ENCODE results near the gene TRIM56. TPM values are rescaled to one million over a fixed set of nuclear protein-coding genes. Genes with fewer than 3 reads are reported as not detected.
A peak's percentile ranks its signal among the peaks of the same experiment; 100 is the strongest.
"Not testable (repeated sequence)": the region's sequence is repeated elsewhere in the genome, so short reads cannot be mapped to it uniquely, and the experiment has no call there.

Gene TRIM56
- polyA plus RNA-seq, 1 of the 3 experiments (the other 2 are of a cell fraction), result 2.5 TPM

DNA sequence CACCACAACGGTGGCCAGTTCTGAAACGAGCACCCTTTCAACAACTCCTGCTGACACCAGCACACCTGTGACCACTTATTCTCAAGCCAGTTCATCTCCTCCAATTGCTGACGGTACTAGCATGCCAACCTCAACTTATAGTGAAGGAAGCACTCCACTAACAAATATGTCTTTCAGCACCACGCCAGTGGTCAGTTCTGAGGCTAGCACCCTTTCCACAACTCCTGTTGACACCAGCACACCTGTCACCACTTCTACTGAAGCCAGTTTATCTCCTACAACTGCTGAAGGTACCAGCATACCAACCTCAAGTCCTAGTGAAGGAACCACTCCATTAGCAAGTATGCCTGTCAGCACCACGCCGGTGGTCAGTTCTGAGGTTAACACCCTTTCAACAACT, 44.0 kb upstream of the TRIM56 start:
- DNase-seq; H3K4me1 ChIP-seq (ENCODE audit: control insufficient read depth in 1 of 2, insufficient read depth in 2 of 2, low read depth in 1 of 2, low read length in 1 of 2); H3K36me3 ChIP-seq (replicated peaks in 1 of 2; ENCODE audit: control insufficient read depth in 1 of 2, insufficient read depth in 2 of 2, low read length in 1 of 2); H3K9me2 ChIP-seq; POLR2A ChIA-PET; H3K27ac ChIP-seq (ENCODE audit: low read depth in 2 of 2, low read length in 1 of 2); CTCF ChIA-PET; H3K27me3 ChIP-seq (ENCODE audit: insufficient read depth); H3K79me2 ChIP-seq (ENCODE audit: insufficient read depth); H3K9me3 ChIP-seq; H3K4me2 ChIP-seq; H3F3A ChIP-seq (replicated peaks; ENCODE audit: insufficient read depth); H4K20me1 ChIP-seq (ENCODE audit: insufficient read depth); H3K9ac ChIP-seq; H2AFZ ChIP-seq (ENCODE audit: low read depth); H3K4me3 ChIP-seq (ENCODE audit: low read depth in 2 of 2, low read length in 1 of 2): not testable (repeated sequence)
- 22% methylated on average over 6 of the region's 6 CpGs for WGBS (ENCODE audit: low lambda C conversion rate)
- TF ChIP-seq, protein P1, sequence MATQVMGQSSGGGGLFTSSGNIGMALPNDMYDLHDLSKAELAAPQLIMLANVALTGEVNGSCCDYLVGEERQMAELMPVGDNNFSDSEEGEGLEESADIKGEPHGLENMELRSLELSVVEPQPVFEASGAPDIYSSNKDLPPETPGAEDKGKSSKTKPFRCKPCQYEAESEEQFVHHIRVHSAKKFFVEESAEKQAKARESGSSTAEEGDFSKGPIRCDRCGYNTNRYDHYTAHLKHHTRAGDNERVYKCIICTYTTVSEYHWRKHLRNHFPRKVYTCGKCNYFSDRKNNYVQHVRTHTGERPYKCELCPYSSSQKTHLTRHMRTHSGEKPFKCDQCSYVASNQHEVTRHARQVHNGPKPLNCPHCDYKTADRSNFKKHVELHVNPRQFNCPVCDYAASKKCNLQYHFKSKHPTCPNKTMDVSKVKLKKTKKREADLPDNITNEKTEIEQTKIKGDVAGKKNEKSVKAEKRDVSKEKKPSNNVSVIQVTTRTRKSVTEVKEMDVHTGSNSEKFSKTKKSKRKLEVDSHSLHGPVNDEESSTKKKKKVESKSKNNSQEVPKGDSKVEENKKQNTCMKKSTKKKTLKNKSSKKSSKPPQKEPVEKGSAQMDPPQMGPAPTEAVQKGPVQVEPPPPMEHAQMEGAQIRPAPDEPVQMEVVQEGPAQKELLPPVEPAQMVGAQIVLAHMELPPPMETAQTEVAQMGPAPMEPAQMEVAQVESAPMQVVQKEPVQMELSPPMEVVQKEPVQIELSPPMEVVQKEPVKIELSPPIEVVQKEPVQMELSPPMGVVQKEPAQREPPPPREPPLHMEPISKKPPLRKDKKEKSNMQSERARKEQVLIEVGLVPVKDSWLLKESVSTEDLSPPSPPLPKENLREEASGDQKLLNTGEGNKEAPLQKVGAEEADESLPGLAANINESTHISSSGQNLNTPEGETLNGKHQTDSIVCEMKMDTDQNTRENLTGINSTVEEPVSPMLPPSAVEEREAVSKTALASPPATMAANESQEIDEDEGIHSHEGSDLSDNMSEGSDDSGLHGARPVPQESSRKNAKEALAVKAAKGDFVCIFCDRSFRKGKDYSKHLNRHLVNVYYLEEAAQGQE (IDR thresholded peaks at IDR 0.05; ENCODE audit: low read depth, low read length), result 0 out of 2 replicates have a peak, but pooled peaks have one; percentile 9

DNA sequence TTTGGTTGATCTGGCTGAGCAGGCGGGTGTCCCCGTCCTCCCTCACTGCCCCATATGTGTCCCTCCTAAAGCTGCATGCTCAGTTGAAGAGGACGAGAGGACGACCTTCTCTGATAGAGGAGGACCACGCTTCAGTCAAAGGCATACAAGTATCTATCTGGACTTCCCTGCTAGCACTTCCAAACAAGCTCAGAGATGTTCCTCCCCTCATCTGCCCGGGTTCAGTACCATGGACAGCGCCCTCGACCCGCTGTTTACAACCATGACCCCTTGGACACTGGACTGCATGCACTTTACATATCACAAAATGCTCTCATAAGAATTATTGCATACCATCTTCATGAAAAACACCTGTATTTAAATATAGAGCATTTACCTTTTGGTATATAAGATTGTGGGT, 26.9 kb upstream of the TRIM56 start:
- H3K4me3 ChIP-seq (ENCODE audit: low read depth in 2 of 2, low read length in 1 of 2), result no peak overlapping the region
- no peaks in the 10 kb centered on the region for H3K9me3 ChIP-seq
- H2AFZ ChIP-seq (ENCODE audit: low read depth), result no peak overlapping the region
- no peak overlapping the region for H3K4me2 ChIP-seq
- no peak overlapping the region for H3K27ac ChIP-seq (ENCODE audit: low read depth in 2 of 2, low read length in 1 of 2)
- peaks cover 5% of the 10 kb centered on the region for H3F3A ChIP-seq (replicated peaks; ENCODE audit: insufficient read depth)
- H3K36me3 ChIP-seq (replicated peaks in 1 of 2; ENCODE audit: control insufficient read depth in 1 of 2, insufficient read depth in 2 of 2, low read length in 1 of 2), result no peaks in the 10 kb centered on the region
- CTCF ChIA-PET, result interaction anchor here (0.7 to 3.0 kb wide), 46 partner anchors 9 to 353 kb away, joined by 3 to 122 read pairs (median 5); partner anchors contain the start of genes ACHE, MUC12, MUC17 and POP7
- no peaks in the 10 kb centered on the region for H3K79me2 ChIP-seq (ENCODE audit: insufficient read depth)
- H3K4me1 ChIP-seq (ENCODE audit: control insufficient read depth in 1 of 2, insufficient read depth in 2 of 2, low read depth in 1 of 2, low read length in 1 of 2), result no peaks in the 10 kb centered on the region
- no peaks in the 10 kb centered on the region for H4K20me1 ChIP-seq (ENCODE audit: insufficient read depth)
- WGBS (ENCODE audit: low lambda C conversion rate), result 3% methylated on average over 9 of the region's 9 CpGs
- no peak overlapping the region for H3K9ac ChIP-seq
- TF ChIP-seq RFX5 (IDR thresholded peaks at IDR 0.05; ENCODE audit: low read length), result no peak
- TF ChIP-seq, protein P1 (IDR thresholded peaks at IDR 0.05; ENCODE audit: low read depth, low read length), result peak; percentile 100
- no peaks in the 10 kb centered on the region for H3K9me2 ChIP-seq
- POLR2A ChIA-PET, result no interaction called here
- no peak for DNase-seq
- H3K27me3 ChIP-seq (ENCODE audit: insufficient read depth), result peaks cover 87% of the 10 kb centered on the region
